NCI-H1436 treated with DMSO at 0.1 percent for 48 hours (cell line): Measurements from ENCODE around the gene FGF19.

ENCODE experiments used
- DNase-seq: peaks from one replicate; lab custom pipeline; 2025; lab: John Stamatoyannopoulos, UW

The FGF19 gene

DNA sequence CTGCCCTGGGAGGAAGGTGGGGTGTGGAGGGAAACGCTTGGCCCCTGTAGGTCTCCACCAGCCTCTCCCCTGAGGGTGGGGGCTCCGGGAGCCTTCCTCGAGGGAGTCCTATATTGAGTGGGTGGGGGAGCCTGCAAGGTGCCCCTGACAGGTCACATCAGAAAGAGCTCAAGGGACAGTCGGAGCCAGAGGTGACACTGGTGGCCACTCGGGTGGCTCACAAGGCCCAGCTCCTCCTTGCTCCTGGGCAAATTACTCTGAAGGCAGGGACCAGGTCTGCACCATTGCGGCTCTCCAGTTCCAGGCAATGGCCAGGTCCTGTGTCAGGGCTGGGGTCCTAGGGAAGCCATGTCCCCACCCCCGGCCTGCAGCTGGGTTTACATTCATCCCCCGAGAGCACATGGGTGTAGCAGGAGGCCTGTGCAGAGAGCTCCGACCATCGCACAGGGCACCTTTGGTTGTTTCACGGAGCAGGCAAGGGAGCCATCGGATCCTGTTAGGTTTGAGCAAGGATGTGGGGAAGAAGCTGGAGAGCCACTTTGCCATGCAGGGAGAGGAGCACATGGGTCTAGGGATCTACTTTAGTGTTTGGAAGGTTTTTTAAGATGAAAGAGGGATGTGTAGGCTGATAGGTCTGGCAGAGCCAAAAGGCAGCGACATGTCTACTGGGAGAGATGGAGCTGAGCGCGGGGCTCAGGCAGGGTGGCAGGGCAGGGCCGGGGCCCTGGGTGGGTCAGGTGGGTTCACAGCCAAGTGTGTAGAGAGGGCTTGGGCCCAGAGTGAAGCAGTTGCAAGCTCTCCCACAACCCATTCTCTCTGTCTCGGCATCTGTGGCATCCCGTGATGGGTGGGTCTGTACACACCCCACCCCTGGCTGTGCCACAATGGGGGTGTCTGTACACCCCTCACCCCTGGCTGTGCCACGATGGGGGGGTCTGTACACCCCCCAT is 48.1 kb downstream of the FGF19 start:
- DNase-seq: no peak

DNA sequence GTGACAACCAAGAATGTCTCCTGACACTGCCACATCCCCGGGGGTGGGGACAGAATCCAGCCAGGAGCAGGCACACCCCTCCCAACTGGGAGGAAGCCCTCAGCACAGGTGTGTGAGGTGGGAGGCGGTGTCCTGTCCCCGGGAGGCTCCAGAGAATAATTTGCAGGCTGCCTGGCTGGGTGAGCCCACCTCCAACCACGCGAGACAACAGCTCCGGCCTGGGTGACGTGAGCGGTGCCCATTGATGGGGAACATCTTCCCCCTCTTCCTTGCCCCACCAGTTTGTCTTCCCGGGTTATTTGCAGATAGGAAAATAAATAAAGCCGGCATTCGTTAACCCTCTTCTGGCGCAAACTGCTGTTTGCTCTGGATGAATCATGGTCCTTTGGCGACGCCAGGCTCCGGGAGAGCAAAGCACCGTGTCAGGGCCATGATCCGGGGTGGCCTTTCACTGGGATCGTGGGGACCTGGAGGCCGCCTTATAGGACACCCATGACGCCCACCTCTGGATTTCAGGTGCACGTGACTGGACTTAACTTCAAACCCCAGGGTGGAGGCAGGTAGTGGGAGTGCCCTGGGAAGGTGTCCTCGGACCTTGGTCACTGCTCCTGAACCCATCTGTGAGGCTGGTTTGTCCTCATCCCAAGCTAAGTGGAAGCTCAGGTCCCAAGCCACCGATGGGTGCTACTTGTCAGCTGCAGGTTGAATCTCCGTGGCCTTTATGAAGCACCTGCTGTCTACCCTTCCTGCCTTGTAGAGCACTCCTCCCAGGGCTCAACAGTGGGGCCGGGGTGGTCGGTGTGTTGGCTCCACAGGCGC is 49.0 kb downstream of the FGF19 start:
- no peak for DNase-seq

DNA sequence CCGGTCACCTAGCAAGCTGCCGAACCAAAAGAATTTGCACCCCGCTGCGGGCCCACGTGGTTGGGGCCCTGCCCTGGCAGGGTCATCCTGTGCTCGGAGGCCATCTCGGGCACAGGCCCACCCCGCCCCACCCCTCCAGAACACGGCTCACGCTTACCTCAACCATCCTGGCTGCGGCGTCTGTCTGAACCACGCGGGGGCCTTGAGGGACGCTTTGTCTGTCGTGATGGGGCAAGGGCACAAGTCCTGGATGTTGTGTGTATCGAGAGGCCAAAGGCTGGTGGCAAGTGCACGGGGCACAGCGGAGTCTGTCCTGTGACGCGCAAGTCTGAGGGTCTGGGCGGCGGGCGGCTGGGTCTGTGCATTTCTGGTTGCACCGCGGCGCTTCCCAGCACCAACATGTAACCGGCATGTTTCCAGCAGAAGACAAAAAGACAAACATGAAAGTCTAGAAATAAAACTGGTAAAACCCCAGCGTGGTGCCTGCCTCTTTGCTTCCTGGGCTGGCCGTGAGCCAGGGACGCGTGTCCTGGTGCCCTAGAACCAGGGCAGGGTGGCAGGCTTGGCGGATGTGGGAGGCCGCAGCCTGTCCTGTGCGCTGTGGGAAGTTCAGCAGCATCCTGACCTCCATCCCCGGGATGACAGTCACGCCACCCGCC is 49.7 kb downstream of the FGF19 start:
- no peak for DNase-seq

DNA sequence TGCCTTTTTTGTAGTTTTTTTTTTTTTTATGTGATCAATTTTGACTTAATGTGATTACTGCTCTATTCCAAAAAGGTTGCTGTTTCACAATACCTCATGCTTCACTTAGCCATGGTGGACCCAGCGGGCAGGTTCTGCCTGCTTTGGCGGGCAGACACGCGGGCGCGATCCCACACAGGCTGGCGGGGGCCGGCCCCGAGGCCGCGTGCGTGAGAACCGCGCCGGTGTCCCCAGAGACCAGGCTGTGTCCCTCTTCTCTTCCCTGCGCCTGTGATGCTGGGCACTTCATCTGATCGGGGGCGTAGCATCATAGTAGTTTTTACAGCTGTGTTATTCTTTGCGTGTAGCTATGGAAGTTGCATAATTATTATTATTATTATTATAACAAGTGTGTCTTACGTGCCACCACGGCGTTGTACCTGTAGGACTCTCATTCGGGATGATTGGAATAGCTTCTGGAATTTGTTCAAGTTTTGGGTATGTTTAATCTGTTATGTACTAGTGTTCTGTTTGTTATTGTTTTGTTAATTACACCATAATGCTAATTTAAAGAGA is 50.3 kb downstream of the FGF19 start:
- no peak for DNase-seq

DNA sequence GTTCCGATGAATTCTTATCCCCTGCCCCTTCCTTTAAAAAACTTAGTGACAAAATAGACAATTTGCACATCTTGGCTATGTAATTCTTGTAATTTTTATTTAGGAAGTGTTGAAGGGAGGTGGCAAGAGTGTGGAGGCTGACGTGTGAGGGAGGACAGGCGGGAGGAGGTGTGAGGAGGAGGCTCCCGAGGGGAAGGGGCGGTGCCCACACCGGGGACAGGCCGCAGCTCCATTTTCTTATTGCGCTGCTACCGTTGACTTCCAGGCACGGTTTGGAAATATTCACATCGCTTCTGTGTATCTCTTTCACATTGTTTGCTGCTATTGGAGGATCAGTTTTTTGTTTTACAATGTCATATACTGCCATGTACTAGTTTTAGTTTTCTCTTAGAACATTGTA is 50.8 kb downstream of the FGF19 start:
- DNase-seq: no peak

DNA sequence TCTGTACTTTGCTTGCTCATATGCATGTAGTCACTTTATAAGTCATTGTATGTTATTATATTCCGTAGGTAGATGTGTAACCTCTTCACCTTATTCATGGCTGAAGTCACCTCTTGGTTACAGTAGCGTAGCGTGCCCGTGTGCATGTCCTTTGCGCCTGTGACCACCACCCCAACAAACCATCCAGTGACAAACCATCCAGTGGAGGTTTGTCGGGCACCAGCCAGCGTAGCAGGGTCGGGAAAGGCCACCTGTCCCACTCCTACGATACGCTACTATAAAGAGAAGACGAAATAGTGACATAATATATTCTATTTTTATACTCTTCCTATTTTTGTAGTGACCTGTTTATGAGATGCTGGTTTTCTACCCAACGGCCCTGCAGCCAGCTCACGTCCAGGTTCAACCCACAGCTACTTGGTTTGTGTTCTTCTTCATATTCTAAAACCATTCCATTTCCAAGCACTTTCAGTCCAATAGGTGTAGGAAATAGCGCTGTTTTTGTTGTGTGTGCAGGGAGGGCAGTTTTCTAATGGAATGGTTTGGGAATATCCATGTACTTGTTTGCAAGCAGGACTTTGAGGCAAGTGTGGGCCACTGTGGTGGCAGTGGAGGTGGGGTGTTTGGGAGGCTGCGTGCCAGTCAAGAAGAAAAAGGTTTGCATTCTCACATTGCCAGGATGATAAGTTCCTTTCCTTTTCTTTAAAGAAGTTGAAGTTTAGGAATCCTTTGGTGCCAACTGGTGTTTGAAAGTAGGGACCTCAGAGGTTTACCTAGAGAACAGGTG is 51.8 kb downstream of the FGF19 start:
- DNase-seq: no peak

DNA sequence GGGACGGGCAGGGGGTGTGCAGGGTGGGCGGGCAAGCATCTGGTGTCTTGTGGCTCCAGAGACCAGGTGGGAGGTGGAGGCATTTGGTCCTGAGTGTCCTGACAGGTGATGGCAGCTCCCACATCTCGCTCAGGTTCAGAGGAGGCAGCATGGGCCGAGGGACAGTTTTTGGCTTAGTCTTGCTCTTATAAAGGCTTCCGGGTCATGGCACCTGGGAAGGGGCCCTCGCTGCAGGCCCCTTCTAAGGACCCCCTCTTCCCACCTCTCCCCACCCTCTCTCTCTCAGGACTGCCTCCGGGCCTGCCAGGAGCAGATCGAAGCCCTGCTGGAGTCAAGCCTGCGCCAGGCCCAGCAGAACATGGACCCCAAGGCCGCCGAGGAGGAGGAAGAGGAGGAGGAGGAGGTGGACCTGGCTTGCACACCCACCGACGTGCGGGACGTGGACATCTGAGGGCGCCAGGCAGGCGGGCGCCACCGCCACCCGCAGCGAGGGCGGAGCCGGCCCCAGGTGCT is 52.9 kb downstream of the FGF19 start:
- DNase-seq: no peak

DNA sequence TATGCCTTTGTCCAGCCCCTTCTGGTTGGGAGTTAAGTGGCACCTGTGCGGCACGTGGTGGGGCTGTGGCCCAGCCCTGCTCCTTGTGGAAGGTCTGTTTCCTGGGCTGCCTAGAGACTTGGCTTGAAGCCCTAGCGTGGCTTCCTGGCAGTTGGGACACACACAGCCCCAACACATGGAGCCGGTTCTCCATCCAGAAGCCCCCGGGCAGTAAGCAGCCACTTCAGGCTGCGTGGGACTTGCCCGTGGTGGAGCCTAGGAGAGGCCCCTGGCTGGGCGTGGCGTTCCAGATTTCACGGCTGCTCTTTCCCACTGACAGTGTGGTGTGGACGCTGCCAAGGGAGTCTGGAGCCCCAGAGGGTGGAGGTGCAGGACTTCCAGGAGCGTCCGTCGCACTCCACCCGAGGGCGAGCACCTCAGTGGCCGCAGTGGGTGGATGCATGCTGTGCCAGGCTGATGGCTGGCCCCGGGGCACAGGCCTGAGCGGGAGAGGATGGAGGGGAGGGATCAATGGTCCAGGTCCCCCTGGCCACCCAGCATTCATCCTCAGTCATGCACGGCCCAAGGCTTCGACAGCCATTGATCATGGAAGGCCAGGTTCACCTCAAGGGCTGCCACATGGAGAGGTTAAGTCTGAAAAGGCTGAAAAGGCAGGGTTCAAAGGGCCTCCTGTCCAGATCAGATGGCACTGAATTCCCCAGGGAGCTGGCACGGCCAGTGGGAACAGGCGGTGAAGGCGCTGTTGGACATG is 53.6 kb downstream of the FGF19 start:
- no peak for DNase-seq

DNA sequence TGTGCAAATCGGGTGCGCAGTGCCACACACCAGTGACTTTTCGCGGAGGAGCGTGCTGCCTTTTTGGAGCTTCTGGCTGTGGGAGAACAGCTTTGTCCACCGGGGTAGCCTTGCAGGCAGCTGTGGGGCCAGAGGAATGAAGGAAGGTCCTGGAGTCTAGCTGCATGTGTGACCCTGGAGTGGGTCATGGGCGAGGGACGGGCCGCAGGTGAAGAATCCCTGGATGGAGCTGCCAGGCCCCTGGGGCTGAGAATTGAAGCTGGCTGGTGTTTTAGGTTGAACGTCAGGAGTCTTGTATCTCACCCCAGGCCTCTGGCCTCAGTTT is 54.3 kb downstream of the FGF19 start:
- DNase-seq: no peak

DNA sequence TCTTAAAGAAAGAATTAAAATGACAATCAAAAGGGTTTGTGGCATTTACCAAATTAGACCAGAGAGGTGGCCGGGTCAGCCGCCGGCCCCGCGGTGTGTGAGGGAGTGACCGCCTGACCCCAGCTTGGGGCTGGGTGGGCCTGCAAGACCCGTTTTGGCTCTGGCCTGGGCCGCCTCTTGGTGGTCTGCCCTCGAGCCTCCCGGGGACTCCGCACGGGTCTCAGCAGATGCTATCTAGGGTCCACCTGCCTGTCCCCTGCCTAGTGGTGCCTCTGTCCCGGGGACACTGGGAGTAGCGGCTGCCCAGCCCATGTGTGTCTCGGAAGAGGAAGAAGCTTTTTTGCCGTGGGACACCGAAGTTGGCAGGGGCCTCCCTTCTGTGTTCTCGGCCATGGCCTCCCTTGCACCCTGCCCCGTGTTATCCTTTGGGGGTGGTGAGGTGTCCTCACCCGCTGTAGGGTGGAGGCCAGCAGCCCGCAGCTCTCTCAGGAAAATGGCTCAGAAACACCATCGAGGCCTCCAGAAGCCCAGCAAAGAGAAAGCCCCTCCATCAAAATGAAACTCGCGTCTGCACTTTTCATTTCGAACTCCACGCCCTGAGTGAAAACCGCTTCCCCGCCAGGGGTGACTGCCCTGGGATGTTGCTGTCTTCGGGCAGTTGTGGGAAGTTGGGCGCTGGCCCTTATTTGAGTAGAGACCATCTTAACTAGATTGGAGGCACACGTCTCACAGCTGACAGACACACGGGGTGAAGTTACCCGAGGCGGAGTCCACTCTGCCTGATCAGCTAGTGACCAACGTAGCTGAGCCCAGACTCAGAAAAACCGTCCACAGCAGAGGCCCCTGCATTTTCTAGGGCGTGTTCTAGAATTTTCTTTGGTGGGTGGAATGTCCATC is 54.9 kb downstream of the FGF19 start:
- DNase-seq: no peak
